Osteoblast (primary cell): ENCODE data around the gene PIP4K2B. TPM values are rescaled to one million over a fixed set of nuclear protein-coding genes. Genes with fewer than 3 reads are reported as not detected.
"Not testable (repeated sequence)": the region's sequence is repeated elsewhere in the genome, so short reads cannot be mapped to it uniquely, and the experiment has no call there.

Experiments
- DNase-seq: peaks from one replicate; pipeline ENCODE4 v3.0.0; 2011; ENCODE audit warnings: low spot score, mixed read lengths; ENCODE audit not compliant: insufficient read length; ENCODE audit errors: missing footprints
- H2AFZ ChIP-seq: 2 replicates; pipeline ENCODE4 v1.6.0; 2011; ENCODE audit warnings: mild to moderate bottlenecking, low read length
- H3K27ac ChIP-seq: 2 replicates; pipeline ENCODE4 v1.5.1; 2011; ENCODE audit warnings: mild to moderate bottlenecking, low read depth, low read length, moderate library complexity
- H3K27me3 ChIP-seq: 2 replicates; pipeline ENCODE4 v1.6.0; 2012; ENCODE audit warnings: mild to moderate bottlenecking, control low read depth, inconsistent platforms, low read length, moderate library complexity; ENCODE audit not compliant: insufficient read depth
- H3K36me3 ChIP-seq: 2 replicates; pipeline ENCODE4 v1.5.1; 2011; ENCODE audit warnings: mild to moderate bottlenecking, low read length, control low read depth, moderate library complexity; ENCODE audit not compliant: insufficient read depth
- H3K4me1 ChIP-seq: 2 replicates; pipeline ENCODE4 v1.5.1; 2011; ENCODE audit warnings: mild to moderate bottlenecking, low read length, control low read depth, moderate library complexity; ENCODE audit not compliant: insufficient read depth
- H3K4me2 ChIP-seq: 2 replicates; pipeline ENCODE4 v1.6.0; 2011; ENCODE audit warnings: mild to moderate bottlenecking, low read length; ENCODE audit not compliant: insufficient read depth
- H3K4me3 ChIP-seq: fragments of 200-600 bp; sonication (generic); 3 replicates; pipeline ENCODE4 v1.5.1; 2012; ENCODE audit warnings: mild to moderate bottlenecking, low read length, inconsistent platforms; ENCODE audit not compliant: insufficient read depth
- H3K79me2 ChIP-seq: 2 replicates; pipeline ENCODE4 v1.6.0; 2012; ENCODE audit warnings: mild to moderate bottlenecking, low read length, control low read depth, inconsistent platforms; ENCODE audit not compliant: insufficient read depth
- H3K9me3 ChIP-seq: 2 replicates; pipeline ENCODE4 v1.5.1; 2011; ENCODE audit warnings: low read depth, low read length, control low read depth
- H4K20me1 ChIP-seq: 2 replicates; pipeline ENCODE4 v1.6.0; 2012; ENCODE audit warnings: mild to moderate bottlenecking, low read length, control low read depth; ENCODE audit not compliant: insufficient read depth
- total RNA-seq: library from RNA; depleted of rRNA; stranded (reverse); fragments of >200 nt; gene quantifications from 2 replicates; pipeline ENCODE4 v1.2.3, GENCODE V29; 2012
- TF ChIP-seq, protein P1 (sequence below): IDR thresholded peaks from 2 replicates; pipeline ENCODE4 v1.5.1; 2011; ENCODE audit warnings: mild to moderate bottlenecking, low read depth, low read length, moderate library complexity; ENCODE audit errors: extremely low read depth

PIP4K2B gene
- total RNA-seq, 1 donor, result 48.1 TPM

DNA sequence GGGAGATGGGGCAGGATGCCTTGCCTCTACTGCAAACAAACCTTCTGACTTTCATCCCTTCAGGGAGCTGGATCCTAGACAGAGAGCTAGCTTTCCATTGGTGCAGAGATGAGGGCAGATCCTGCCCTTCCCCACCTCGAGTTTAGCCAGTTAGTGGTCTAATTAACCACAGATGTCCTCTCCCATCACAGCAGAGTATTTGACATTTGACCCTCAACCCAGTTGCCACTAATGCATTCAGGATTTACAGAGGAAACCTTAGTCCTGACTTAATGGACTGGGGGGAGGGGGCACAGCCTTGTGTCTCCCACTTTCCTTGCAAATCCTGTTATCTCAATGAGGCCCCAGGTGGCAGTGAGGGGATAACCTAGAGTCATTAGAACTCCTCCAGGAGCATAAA is 10.2 kb downstream of the PIP4K2B start:
- Histone ChIP-seq H3K9me3 (no peaks in the 10 kb centered on the region), H4K20me1 (peaks cover 29% of the 10 kb centered on the region), H3K4me1 (peaks cover 17% of the 10 kb centered on the region), H3K79me2 (peaks cover 94% of the 10 kb centered on the region), H3K27ac (no peak overlapping the region), H3K4me2 (no peak overlapping the region), H3K27me3 (no peaks in the 10 kb centered on the region), H3K4me3 (no peak overlapping the region), H3K36me3 (peaks cover 27% of the 10 kb centered on the region), H2AFZ (no peak overlapping the region)
- TF ChIP-seq, protein P1, sequence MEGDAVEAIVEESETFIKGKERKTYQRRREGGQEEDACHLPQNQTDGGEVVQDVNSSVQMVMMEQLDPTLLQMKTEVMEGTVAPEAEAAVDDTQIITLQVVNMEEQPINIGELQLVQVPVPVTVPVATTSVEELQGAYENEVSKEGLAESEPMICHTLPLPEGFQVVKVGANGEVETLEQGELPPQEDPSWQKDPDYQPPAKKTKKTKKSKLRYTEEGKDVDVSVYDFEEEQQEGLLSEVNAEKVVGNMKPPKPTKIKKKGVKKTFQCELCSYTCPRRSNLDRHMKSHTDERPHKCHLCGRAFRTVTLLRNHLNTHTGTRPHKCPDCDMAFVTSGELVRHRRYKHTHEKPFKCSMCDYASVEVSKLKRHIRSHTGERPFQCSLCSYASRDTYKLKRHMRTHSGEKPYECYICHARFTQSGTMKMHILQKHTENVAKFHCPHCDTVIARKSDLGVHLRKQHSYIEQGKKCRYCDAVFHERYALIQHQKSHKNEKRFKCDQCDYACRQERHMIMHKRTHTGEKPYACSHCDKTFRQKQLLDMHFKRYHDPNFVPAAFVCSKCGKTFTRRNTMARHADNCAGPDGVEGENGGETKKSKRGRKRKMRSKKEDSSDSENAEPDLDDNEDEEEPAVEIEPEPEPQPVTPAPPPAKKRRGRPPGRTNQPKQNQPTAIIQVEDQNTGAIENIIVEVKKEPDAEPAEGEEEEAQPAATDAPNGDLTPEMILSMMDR, result no peak
- DNase-seq, result no peak

DNA sequence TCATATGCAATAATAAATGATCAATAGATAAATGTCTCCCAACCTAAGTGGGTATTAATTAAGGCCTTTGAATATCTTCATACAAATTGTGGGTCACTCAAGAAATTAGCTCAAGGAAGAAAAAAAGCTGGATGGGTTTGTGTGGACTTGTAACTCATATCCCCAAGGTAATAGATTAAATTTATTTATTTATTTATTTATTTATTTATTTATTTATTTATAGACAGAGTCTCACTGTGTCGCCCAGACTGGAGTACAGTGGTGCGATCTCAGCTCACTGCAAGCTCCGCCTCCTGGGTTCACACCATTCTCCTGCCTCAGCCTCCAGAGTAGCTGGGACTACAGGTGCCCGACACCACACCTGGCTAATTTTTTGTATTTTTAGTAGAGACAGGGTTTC is 11.4 kb downstream of the PIP4K2B start:
- not testable (repeated sequence) for H3K4me2 ChIP-seq, H3K4me3 ChIP-seq, H2AFZ ChIP-seq, H3K27ac ChIP-seq, H3K27me3 ChIP-seq, DNase-seq, H3K9me3 ChIP-seq
- peaks cover 82% of the 10 kb centered on the region for H3K79me2 ChIP-seq
- peaks cover 29% of the 10 kb centered on the region for H4K20me1 ChIP-seq
- peaks cover 17% of the 10 kb centered on the region for H3K4me1 ChIP-seq
- H3K36me3 ChIP-seq, result peaks cover 37% of the 10 kb centered on the region

DNA sequence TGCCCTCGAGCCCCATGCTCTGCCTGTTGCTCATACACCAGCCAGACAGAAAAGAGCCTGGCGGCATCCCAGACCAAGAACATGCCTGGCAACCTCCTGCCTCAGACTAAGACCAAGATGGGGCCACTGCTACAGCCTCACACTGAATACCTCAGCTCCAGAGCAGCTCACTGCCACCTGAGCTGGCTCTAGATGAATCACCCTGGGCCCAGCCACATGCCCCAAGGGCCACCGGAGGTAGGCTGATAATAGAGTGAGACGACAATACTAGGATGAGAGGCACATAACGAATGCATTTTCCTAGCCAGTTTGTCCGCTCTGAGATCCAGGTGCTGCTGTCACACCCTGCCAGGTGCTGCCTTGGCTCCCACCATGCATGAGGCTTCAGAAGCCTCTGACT is 13.0 kb downstream of the PIP4K2B start:
- H3K36me3 ChIP-seq, result peaks cover 47% of the 10 kb centered on the region
- H3K79me2 ChIP-seq, result peaks cover 66% of the 10 kb centered on the region
- no peak overlapping the region for H2AFZ ChIP-seq
- H3K9me3 ChIP-seq, result no peaks in the 10 kb centered on the region
- H3K4me3 ChIP-seq, result no peak overlapping the region
- peaks cover 33% of the 10 kb centered on the region for H4K20me1 ChIP-seq
- H3K4me1 ChIP-seq, result peaks cover 17% of the 10 kb centered on the region
- DNase-seq, result no peak
- no peak overlapping the region for H3K27ac ChIP-seq
- no peak overlapping the region for H3K4me2 ChIP-seq
- TF ChIP-seq, protein P1, result no peak
- no peaks in the 10 kb centered on the region for H3K27me3 ChIP-seq

DNA sequence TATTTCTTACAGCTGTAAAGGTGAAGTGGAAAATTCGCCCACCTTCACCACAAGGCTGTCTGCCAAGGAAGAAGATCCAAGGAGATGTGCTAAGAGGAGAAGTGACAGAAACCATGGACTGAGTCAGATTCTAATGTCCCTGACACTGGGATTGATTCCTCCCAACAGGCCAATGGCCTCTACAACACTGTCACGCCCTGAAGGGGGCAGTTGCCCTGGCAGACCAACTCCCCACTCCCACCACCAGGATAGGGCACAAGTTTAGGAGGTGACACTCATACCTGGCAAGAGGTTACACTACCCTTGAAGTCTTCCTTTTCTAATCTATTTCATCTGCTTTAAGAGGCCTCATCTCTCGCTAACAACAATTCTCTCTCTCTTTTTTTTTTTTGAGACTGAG is 16.1 kb downstream of the PIP4K2B start:
- Histone ChIP-seq H3K4me2 (no peak overlapping the region), H3K9me3 (no peaks in the 10 kb centered on the region), H3K27ac (no peak overlapping the region), H3K4me1 (no peaks in the 10 kb centered on the region), H3K4me3 (no peak overlapping the region), H2AFZ (no peak overlapping the region), H3K36me3 (peaks cover 78% of the 10 kb centered on the region), H3K79me2 (peaks cover 35% of the 10 kb centered on the region), H4K20me1 (peaks cover 20% of the 10 kb centered on the region), H3K27me3 (no peaks in the 10 kb centered on the region)
- no peak for DNase-seq
- TF ChIP-seq, protein P1, result no peak
